GM12878 (cell line): ENCODE results near the gene MT1E. TPM values are rescaled to one million over a fixed set of nuclear protein-coding genes. Genes with fewer than 3 reads are reported as not detected.
A peak's percentile ranks its signal among the peaks of the same experiment; 100 is the strongest.

Experiments
- ATAC-seq: fragments of 200-7000 bp; cut with Tn5 transposase; 3 replicates; pipeline ENCODE4 v1.9.1; 2020; ENCODE audit warnings: mild to moderate bottlenecking, moderate library complexity
- BruUV-seq: library from RNA; stranded (reverse); fragments of 400-500 nt; replicated peaks from 2 replicates; lab custom pipeline; 2021; lab: Mats Ljungman, UMichigan
- CTCF ChIA-PET: fragments of 300-600 bp; sonication (Branson Sonifier 250); formaldehyde crosslinking; extraction: SDS; loops from one replicate; lab custom pipeline; 2021; ENCODE audit warnings: inconsistent platforms; lab: Yijun Ruan, JAX
- POLR2A ChIA-PET: fragments of 350-600 bp; formaldehyde crosslinking; extraction: SDS; loops from one replicate; lab custom pipeline; 2021; ENCODE audit warnings: inconsistent platforms; lab: Charles Lee
- RAD21 ChIA-PET: fragments of 300-600 bp; sonication (Branson Sonifier 250); formaldehyde crosslinking; loops from one replicate; lab custom pipeline; 2023; ENCODE audit warnings: antibody characterized with exemption; ENCODE audit not compliant: unreplicated experiment; lab: Charles Lee
- SMC1A ChIA-PET: fragments of 300-600 bp; sonication (Branson Sonifier 250); formaldehyde crosslinking; loops from one replicate; lab custom pipeline; 2023; ENCODE audit not compliant: unreplicated experiment, uncharacterized antibody; lab: Charles Lee
- DNase-seq: peaks from one replicate; pipeline ENCODE4 v3.0.0-alpha.2; 2011; ENCODE audit warnings: low read depth, low spot score
- FAIRE-seq: peaks from 3 replicates; lab custom pipeline; 2011; peaks lifted over from hg19 to GRCh38; lab: Jason Lieb, UNC
- H2AFZ ChIP-seq: 2 replicates; pipeline ENCODE4 v1.6.0; 2011; ENCODE audit warnings: low read depth, low read length, control low read depth; ENCODE audit not compliant: control insufficient read depth
- H3K27ac ChIP-seq: 2 replicates; pipeline ENCODE4 v1.5.1; 2011; ENCODE audit warnings: control low read depth; ENCODE audit not compliant: control insufficient read depth, insufficient read depth
- H3K27me3 ChIP-seq, 2 experiments: replicated peaks in 1 of 2; 2 replicates each; pipeline versions ENCODE4 v1.6.0 to v1.6.1; 2011; ENCODE audit warnings: low read length in 1 of 2; ENCODE audit not compliant: control insufficient read depth in 2 of 2, insufficient read depth in 2 of 2
- H3K36me3 ChIP-seq, 2 experiments: 2 replicates each; pipeline ENCODE4 v1.5.1; 2011; ENCODE audit warnings: low read length in 1 of 2; ENCODE audit not compliant: control insufficient read depth in 2 of 2, insufficient read depth in 2 of 2
- H3K4me1 ChIP-seq: 2 replicates; pipeline ENCODE4 v1.6.1; 2011; ENCODE audit warnings: mild to moderate bottlenecking, low read length, moderate library complexity, mixed read lengths; ENCODE audit not compliant: control insufficient read depth, insufficient read depth
- H3K4me2 ChIP-seq: 2 replicates; pipeline ENCODE4 v1.6.0; 2011; ENCODE audit warnings: control low read depth; ENCODE audit not compliant: control insufficient read depth, insufficient read depth
- H3K4me3 ChIP-seq: fragments of 200-600 bp; sonication (generic); 2 replicates; pipeline ENCODE4 v1.5.1; 2016
- H3K79me2 ChIP-seq: 2 replicates; pipeline ENCODE4 v1.6.0; 2011; ENCODE audit warnings: low read length; ENCODE audit not compliant: control insufficient read depth, insufficient read depth
- H3K9ac ChIP-seq: 2 replicates; pipeline ENCODE4 v1.8.0; 2011; ENCODE audit warnings: low read length, control low read depth, mixed read lengths; ENCODE audit not compliant: control insufficient read depth, insufficient read depth
- H3K9me3 ChIP-seq: replicated peaks from 3 replicates; pipeline ENCODE4 v1.5.1; 2011; ENCODE audit warnings: mild to moderate bottlenecking, low read length; ENCODE audit not compliant: control insufficient read depth, insufficient read depth
- H4K20me1 ChIP-seq: 2 replicates; pipeline ENCODE4 v1.6.0; 2011; ENCODE audit not compliant: control insufficient read depth, insufficient read depth
- BHLHE40 ChIP-seq, 2 experiments: fragments of 450-650 bp in 1 of 2; IDR thresholded peaks; 2 replicates each; pipeline ENCODE4 v1.6.1; 2011 to 2017; ENCODE audit warnings: low read depth in 2 of 2, borderline replicate concordance in 1 of 2, improper control_type of control experiment in 1 of 2, low read length in 1 of 2, mild to moderate bottlenecking in 1 of 2
- HDAC6 ChIP-seq: fragments of 200-600 bp; sonication (generic); IDR thresholded peaks from one replicate; pipeline ENCODE4 v1.8.0; 2017; ENCODE audit warnings: antibody characterized with exemption; ENCODE audit not compliant: unreplicated experiment
- IRF3 ChIP-seq: fragments of 450-650 bp; IDR thresholded peaks from 2 replicates; pipeline ENCODE4 v1.6.1; 2014; ENCODE audit warnings: mild to moderate bottlenecking
- PRDM15 ChIP-seq: fragments of 450-650 bp; formaldehyde crosslinking; IDR thresholded peaks from 2 replicates; pipeline ENCODE4 v1.4.0; 2020; ENCODE audit warnings: mild to moderate bottlenecking, moderate library complexity
- ZNF687 ChIP-seq: fragments of 450-650 bp; IDR thresholded peaks from 2 replicates; pipeline ENCODE4 v1.6.1; 2017; ENCODE audit warnings: mild to moderate bottlenecking, moderate library complexity
- WGBS: methylation state at CpG from one replicate; pipeline ENCODE4 v1.1.6; 2016; ENCODE audit warnings: low lambda C conversion rate; ENCODE audit not compliant: insufficient replicate concordance, insufficient coverage; ENCODE audit errors: missing lambda C conversion rate; 5-methylcytosine and 5-hydroxymethylcytosine counted together
- in situ Hi-C: fragments of 300-500 bp; cut with MboI; formaldehyde crosslinking; loops from 9 replicates; pipeline ENCODE4 v1.14.3; 2018; ENCODE audit warnings: mixed read lengths
- intact Hi-C: fragments of 100-400 bp; cut with micrococcal nuclease; formaldehyde crosslinking; loops from one replicate; pipeline ENCODE4 v1.14.2; 2022; ENCODE audit not compliant: unreplicated experiment
- polyA plus RNA-seq, 11 experiments: library from polyadenylated mRNA; depleted of rRNA in 4 of 11; unstranded in 6 of 11; stranded (reverse) in 5 of 11; fragments of >200 nt; fragmentation: Nextera tagmentation in 4 of 11; fragmentation: Illumina TruSeq in 1 of 11; extraction: Ambion mirVana in 4 of 11; extraction: Trizol in 1 of 11; gene quantifications; 1 replicate in 1 of 11; 2 replicates in 10 of 11; pipeline versions ENCODE4 v1.2.1 to v1.2.3, GENCODE V29; 2011 to 2016; ENCODE audit warnings: inconsistent platforms in 2 of 11, missing spikeins in 2 of 11, low read depth in 1 of 11
- total RNA-seq, 4 experiments: library from RNA; depleted of rRNA in 3 of 4; stranded (reverse); fragments of >200 nt in 3 of 4; fragmentation: Illumina TruSeq in 1 of 4; extraction: Trizol in 1 of 4; gene quantifications; 2 replicates each; pipeline versions ENCODE4 v1.2.1 to v1.2.3, GENCODE V29; 2013 to 2021

MT1E gene
- total and polyA plus RNA-seq, 10 of the 15 experiments (the other 5 are each of a cell fraction or from before 2014, with no cell fraction given): 5.8 to 22.3 (median 16.5) TPM

- FAIRE-seq: no peak
Observed at GRCh38 chr16:56625943-56626654, 518 bp downstream of the MT1E start.

GRCh38 chr16:56626685-56627084 lies 1.1 kb downstream of the MT1E start:
- Histone ChIP-seq H3K4me1 (peaks cover 17% of the 10 kb centered on the region), H3K4me2 (no peak overlapping the region), H3K4me3 (no peak overlapping the region), H4K20me1 (no peaks in the 10 kb centered on the region), H3K79me2 (no peaks in the 10 kb centered on the region), H3K36me3 (no peaks in the 10 kb centered on the region), H3K27ac (no peak overlapping the region), H3K27me3 (peaks cover 0 to 4% of the 10 kb centered on the region in 2 experiments), H3K9me3 (no peaks in the 10 kb centered on the region), H2AFZ (no peak overlapping the region), H3K9ac (no peak overlapping the region)
- BruUV-seq: no TSS peak
- in situ Hi-C loops (no loop called here), intact Hi-C loops (no loop called here)
- 30% methylated on average over 7 of the region's 7 CpGs for WGBS
- no peak for ATAC-seq
- no peak for DNase-seq
- ChIA-PET POLR2A (no interaction called here), RAD21 (no interaction called here), SMC1A (no interaction called here), CTCF (no interaction called here)
- no peak for FAIRE-seq
- TF ChIP-seq PRDM15 (CRISPR knock-in tag) (no peak), ZNF687 (no peak), IRF3 (no peak)

More at GRCh38 chr16:56625943-56626654, 518 bp downstream of the MT1E start:
- ChIA-PET SMC1A (no interaction called here), RAD21 (interaction anchor here (0.6 to 1.3 kb wide), 3 partner anchors 15 to 64 kb away, joined by 3 to 5 read pairs (median 4); partner anchors contain the start of gene MT2A), CTCF (interaction anchor here (0.7 to 1.0 kb wide), 2 partner anchors 18 to 25 kb away, joined by 3 read pairs; partner anchors contain the start of gene MT2A), POLR2A (interaction anchor here (0.6 to 1.5 kb wide), 4 partner anchors 16 to 74 kb away, joined by 3 to 4 read pairs (median 3); partner anchors contain the start of gene MT2A)
- TF ChIP-seq BHLHE40 (IDR thresholded peaks at IDR 0.05; ENCODE audit: borderline replicate concordance in 1 of 2, low read depth in 2 of 2, low read length in 1 of 2) (peak in 1 of 2 experiments; percentile 63; a peak in 2 of 4 replicates), HDAC6 (no peak)
- H3K27me3 ChIP-seq: peaks cover 0 to 2% of the 10 kb centered on the region in 2 experiments; a peak in 3 of 4 replicates
- H3K4me2 ChIP-seq: peak overlapping the region; percentile 40
- DNase-seq (no peak), ATAC-seq (peak; percentile 18)
- no peaks in the 10 kb centered on the region for H4K20me1 ChIP-seq
- intact Hi-C loops (no loop called here), in situ Hi-C loops (no loop called here)
- BruUV-seq: TSS peak; percentile 98
- no peaks in the 10 kb centered on the region for H3K9me3 ChIP-seq
- H3K9ac ChIP-seq: peak overlapping the region; percentile 56; the same call in 1 of the 2 replicates
- H3K4me3 ChIP-seq: peak overlapping the region; percentile 44; the same call in 1 of the 2 replicates
- H3K27ac ChIP-seq: no peak overlapping the region
- WGBS: 33% methylated on average over 16 of the region's 16 CpGs
- peaks cover 17% of the 10 kb centered on the region for H3K4me1 ChIP-seq
- H3K79me2 ChIP-seq: no peaks in the 10 kb centered on the region
- H2AFZ ChIP-seq: peak overlapping the region; percentile 85
- H3K36me3 ChIP-seq: no peaks in the 10 kb centered on the region
